ENCODE results near the gene FUS. TPM values are rescaled to one million over a fixed set of nuclear protein-coding genes. Genes with fewer than 3 reads are reported as not detected.

The FUS gene
- total and polyA plus RNA-seq, 2 of the 13 experiments (the other 11 are each of a cell fraction or from before 2014, with no cell fraction given) = 68.1 to 168 TPM

GRCh38 chr16:31136287-31136662 is 43.7 kb upstream of the FUS start:
- FAIRE-seq (no peak), DNase-seq (ENCODE audit: low spot score) (no peak), ATAC-seq (no peak)
- POLR2A ChIA-PET = interaction anchor here (1.0 to 11.4 kb wide), 4 partner anchors 15 to 377 kb away, joined by 3 to 275 read pairs (median 5); partner anchors contain the start of genes KAT8 and ZNF668
- no TSS peak for BruUV-seq (replicated peaks)
- peaks cover 2 to 3% of the 10 kb centered on the region in 2 experiments; a peak in 2 of 5 replicates for H3K27me3 ChIP-seq (ENCODE audit: control insufficient read depth in 1 of 2, insufficient read depth in 2 of 2, low read length in 2 of 2)
- H3K27ac ChIP-seq (ENCODE audit: extremely low read length, insufficient read depth, low read length) = no peak overlapping the region
- peak overlapping the region; percentile 77; the same call in 1 of the 2 replicates for H3K4me2 ChIP-seq (ENCODE audit: low read depth, low read length)
- intact Hi-C loops (cut with micrococcal nuclease; ENCODE audit: unreplicated experiment) (no loop called here), in situ Hi-C loops (cut with HindIII; ENCODE audit: extremely low pct_ligation_motif_present, low pct_unique_long_range_greater_than_20kb) (no loop called here)
- no peaks in the 10 kb centered on the region for H3K9me3 ChIP-seq (ENCODE audit: low read length)
- peak overlapping the region; percentile 6; the same call in 1 of the 2 replicates for H3K9ac ChIP-seq (ENCODE audit: insufficient read depth, low read depth, low read length)
- no peaks in the 10 kb centered on the region; a peak in 2 of 5 replicates for H3K36me3 ChIP-seq (replicated peaks in 1 of 2; ENCODE audit: control insufficient read depth in 1 of 2, insufficient read depth in 2 of 2, low read length in 2 of 2)
- CTCF ChIA-PET (ENCODE audit: low intra/inter-chr PET ratio, low total read pairs) = no interaction called here
- WGBS (ENCODE audit: low lambda C conversion rate) = 41% methylated on average over 6 of the region's 6 CpGs
- H3K4me1 ChIP-seq (ENCODE audit: insufficient read depth, low read length) = peaks cover 62% of the 10 kb centered on the region
- H3K79me2 ChIP-seq (ENCODE audit: insufficient read depth, low read length) = no peaks in the 10 kb centered on the region
- peak overlapping the region in 1 of 3 experiments; percentile 69; a peak in 2 of 6 replicates for H3K4me3 ChIP-seq (replicated peaks in 1 of 3; ENCODE audit: insufficient read depth in 1 of 3, low read depth in 2 of 3, low read length in 3 of 3)
- no peak overlapping the region for H2AFZ ChIP-seq (ENCODE audit: low read length)
- TF ChIP-seq ZNF761 (CRISPR knock-in tag; conservative IDR thresholded peaks at IDR 0.05) (no peak), HNRNPL (IDR thresholded peaks at IDR 0.05; ENCODE audit: low read depth, low read length) (no peak), ZKSCAN5 (CRISPR knock-in tag; IDR thresholded peaks at IDR 0.05) (no peak), IRF1 (CRISPR knock-in tag; IDR thresholded peaks at IDR 0.05; ENCODE audit: low read depth) (no peak), MAX (IDR thresholded peaks at IDR 0.05) (no peak), SPEN (CRISPR knock-in tag; IDR thresholded peaks at IDR 0.05; ENCODE audit: low read depth) (no peak), ZNF512 (CRISPR knock-in tag; IDR thresholded peaks at IDR 0.05) (no peak), XBP1 (CRISPR knock-in tag; IDR thresholded peaks at IDR 0.05) (no peak), BRCA1 (CRISPR knock-in tag; IDR thresholded peaks at IDR 0.05) (no peak), HOXA3 (CRISPR knock-in tag; IDR thresholded peaks at IDR 0.05) (no peak), CEBPG (CRISPR knock-in tag; IDR thresholded peaks at IDR 0.05) (no peak), DR1 (CRISPR knock-in tag; IDR thresholded peaks at IDR 0.05) (no peak), U2AF2 (IDR thresholded peaks at IDR 0.05; ENCODE audit: low read depth, low read length) (no peak), ATM (IDR thresholded peaks at IDR 0.05; ENCODE audit: borderline replicate concordance) (no peak)
- H4K20me1 ChIP-seq (ENCODE audit: insufficient read depth, low read length) = no peaks in the 10 kb centered on the region

Measured in HepG2 (cell line).